HCT116 (cell line): ENCODE results near the gene RNPEP. TPM values are rescaled to one million over a fixed set of nuclear protein-coding genes. Genes with fewer than 3 reads are reported as not detected.
A peak's percentile ranks its signal among the peaks of the same experiment; 100 is the strongest.

Experiments
- ATAC-seq: fragments of 200-7000 bp; cut with Tn5 transposase; 2 replicates; pipeline ENCODE4 v1.9.1; 2020; ENCODE audit warnings: mild to moderate bottlenecking, moderate library complexity
- BruUV-seq: library from RNA; stranded (reverse); fragments of 400-500 nt; replicated peaks from 2 replicates; lab custom pipeline; 2021; lab: Mats Ljungman, UMichigan
- CTCF ChIA-PET: fragments of 300-600 bp; sonication (Branson Sonifier 250); formaldehyde crosslinking; loops from one replicate; lab custom pipeline; 2021; ENCODE audit warnings: antibody characterized with exemption; lab: Charles Lee
- POLR2A ChIA-PET: fragments of 300-600, 350-600 bp; sonication (Branson Sonifier 250); formaldehyde crosslinking; loops from one replicate; lab custom pipeline; 2021; ENCODE audit warnings: antibody characterized with exemption; lab: Charles Lee
- RAD21 ChIA-PET, 2 experiments: fragments of 300-600 bp; sonication (Branson Sonifier 250); formaldehyde crosslinking; loops; one replicate each; lab custom pipeline; 2023; ENCODE audit warnings: low total read pairs in 2 of 2; ENCODE audit not compliant: uncharacterized antibody in 2 of 2, unreplicated experiment in 2 of 2, low non-redundant PET in 1 of 2; lab: Charles Lee
- DNase-seq: peaks from one replicate; pipeline ENCODE4 v3.0.0-alpha.2; 2010; ENCODE audit warnings: low read depth, low spot score
- H2AFZ ChIP-seq: fragments of 200-600 bp; shearing (Covaris generic), sonication (generic); 2 replicates; pipeline ENCODE4 v1.6.1; 2017; ENCODE audit warnings: low read depth, mixed run types, mixed read lengths, antibody characterized with exemption, low read length; ENCODE audit not compliant: poor library complexity, severe bottlenecking
- H3K27ac ChIP-seq: 2 replicates; pipeline ENCODE4 v1.5.1; 2012; ENCODE audit warnings: low read depth, low read length
- H3K27me3 ChIP-seq: fragments of 200-600 bp; sonication (generic); 2 replicates; pipeline ENCODE4 v1.6.1; 2016; ENCODE audit warnings: mixed run types, low read length, mixed read lengths; ENCODE audit not compliant: insufficient read depth
- H3K36me3 ChIP-seq, 2 experiments: fragments of 200-500 bp in 1 of 2; fragments of 200-600 bp in 1 of 2; sonication (Bioruptor generic) in 1 of 2; sonication (generic) in 1 of 2; 2 replicates each; pipeline versions ENCODE4 v1.5.1 to v1.6.1; 2014 to 2016; ENCODE audit warnings: low read length in 2 of 2, inconsistent platforms in 1 of 2, mixed read lengths in 1 of 2, mixed run types in 1 of 2; ENCODE audit not compliant: insufficient read depth in 2 of 2, control insufficient read depth in 1 of 2
- H3K4me1 ChIP-seq, 2 experiments: fragments of 200-600 bp in 1 of 2; sonication (generic) in 1 of 2; 2 replicates each; pipeline versions ENCODE4 v1.5.1 to v1.6.1; 2012 to 2017; ENCODE audit warnings: low read length in 2 of 2, inconsistent platforms in 1 of 2, mild to moderate bottlenecking in 1 of 2, mixed read lengths in 1 of 2, mixed run types in 1 of 2, moderate library complexity in 1 of 2; ENCODE audit not compliant: insufficient read depth in 2 of 2, control insufficient read depth in 1 of 2
- H3K4me2 ChIP-seq: fragments of 200-600 bp; sonication (generic); 2 replicates; pipeline ENCODE4 v1.6.1; 2017; ENCODE audit warnings: mixed run types, low read length, mixed read lengths
- H3K4me3 ChIP-seq, 2 experiments: fragments of 200-600 bp in 1 of 2; sonication (generic) in 1 of 2; replicated peaks in 1 of 2; 2 replicates each; pipeline ENCODE4 v1.5.1; 2011 to 2016; ENCODE audit warnings: low read length in 2 of 2, control low read depth in 1 of 2, low read depth in 1 of 2, mild to moderate bottlenecking in 1 of 2, mixed read lengths in 1 of 2, mixed run types in 1 of 2
- H3K79me2 ChIP-seq: fragments of 200-600 bp; sonication (generic); 2 replicates; pipeline ENCODE4 v1.6.1; 2017; ENCODE audit warnings: mild to moderate bottlenecking, mixed run types, low read length, moderate library complexity, mixed read lengths; ENCODE audit not compliant: insufficient read depth
- H3K9ac ChIP-seq: fragments of 200-600 bp; sonication (generic); 2 replicates; pipeline ENCODE4 v1.6.1; 2016; ENCODE audit warnings: low read length, mixed read lengths
- H3K9me2 ChIP-seq: fragments of 200-600 bp; sonication (generic), shearing (Covaris generic); 2 replicates; pipeline ENCODE4 v1.6.1; 2017; ENCODE audit warnings: mixed run types, mild to moderate bottlenecking, moderate library complexity; ENCODE audit not compliant: insufficient read depth
- H3K9me3 ChIP-seq, 2 experiments: fragments of 200-500 bp in 1 of 2; fragments of 200-600 bp in 1 of 2; sonication (Bioruptor generic) in 1 of 2; sonication (generic) in 1 of 2; 2 replicates each; pipeline ENCODE4 v1.6.1; 2014 to 2017; ENCODE audit warnings: low read length in 2 of 2, mixed read lengths in 2 of 2, inconsistent platforms in 1 of 2, low read depth in 1 of 2, mild to moderate bottlenecking in 1 of 2, mixed run types in 1 of 2, moderate library complexity in 1 of 2; ENCODE audit not compliant: control insufficient read depth in 1 of 2, insufficient read depth in 1 of 2
- H4K20me1 ChIP-seq: fragments of 200-600 bp; sonication (generic), shearing (Covaris generic); 2 replicates; pipeline ENCODE4 v1.6.1; 2017; ENCODE audit warnings: mixed run types, mild to moderate bottlenecking, moderate library complexity; ENCODE audit not compliant: insufficient read depth
- ELF1 ChIP-seq: IDR thresholded peaks from 2 replicates; pipeline ENCODE4 v1.6.1; 2012; ENCODE audit warnings: low read depth, borderline replicate concordance
- EZH2phosphoT487 ChIP-seq: fragments of 200-600 bp; IDR thresholded peaks from 2 replicates; pipeline ENCODE4 v1.6.1; 2018; ENCODE audit warnings: antibody characterized with exemption, borderline replicate concordance
- FOSL1 ChIP-seq: IDR thresholded peaks from 2 replicates; pipeline ENCODE4 v1.6.1; 2012; ENCODE audit warnings: low read depth
- POLR2AphosphoS5 ChIP-seq: IDR thresholded peaks from 2 replicates; pipeline ENCODE4 v1.6.1; 2011; ENCODE audit warnings: mild to moderate bottlenecking, low read depth, low read length, moderate library complexity
- RAD21 ChIP-seq: IDR thresholded peaks from 2 replicates; pipeline ENCODE4 v1.6.1; 2012; ENCODE audit warnings: low read depth, mild to moderate bottlenecking
- SIN3A ChIP-seq: IDR thresholded peaks from 2 replicates; pipeline ENCODE4 v1.6.1; 2012; ENCODE audit warnings: low read depth
- ZFX ChIP-seq: fragments of 450-650 bp; IDR thresholded peaks from 2 replicates; pipeline ENCODE4 v1.6.1; 2017
- intact Hi-C: fragments of 100-400 bp; cut with micrococcal nuclease; formaldehyde crosslinking; loops from 2 replicates; pipeline ENCODE4 v1.10.0; 2022
- total RNA-seq: library from RNA; stranded (reverse); gene quantifications from one replicate; pipeline ENCODE4 v1.2.1, GENCODE V29; 2021; ENCODE audit not compliant: unreplicated experiment
- TF ChIP-seq, protein P1 (sequence below): IDR thresholded peaks from 2 replicates; pipeline ENCODE4 v1.6.1; 2012; ENCODE audit warnings: low read depth
- TF ChIP-seq, protein P2 (sequence below): IDR thresholded peaks from 2 replicates; pipeline ENCODE4 v1.6.1; 2011; ENCODE audit warnings: mild to moderate bottlenecking, low read length, moderate library complexity; ENCODE audit not compliant: insufficient replicate concordance; ENCODE audit errors: extremely low read depth

Gene RNPEP
- total RNA-seq, 1 experiment from 2014 or later = 85.9 TPM

DNA sequence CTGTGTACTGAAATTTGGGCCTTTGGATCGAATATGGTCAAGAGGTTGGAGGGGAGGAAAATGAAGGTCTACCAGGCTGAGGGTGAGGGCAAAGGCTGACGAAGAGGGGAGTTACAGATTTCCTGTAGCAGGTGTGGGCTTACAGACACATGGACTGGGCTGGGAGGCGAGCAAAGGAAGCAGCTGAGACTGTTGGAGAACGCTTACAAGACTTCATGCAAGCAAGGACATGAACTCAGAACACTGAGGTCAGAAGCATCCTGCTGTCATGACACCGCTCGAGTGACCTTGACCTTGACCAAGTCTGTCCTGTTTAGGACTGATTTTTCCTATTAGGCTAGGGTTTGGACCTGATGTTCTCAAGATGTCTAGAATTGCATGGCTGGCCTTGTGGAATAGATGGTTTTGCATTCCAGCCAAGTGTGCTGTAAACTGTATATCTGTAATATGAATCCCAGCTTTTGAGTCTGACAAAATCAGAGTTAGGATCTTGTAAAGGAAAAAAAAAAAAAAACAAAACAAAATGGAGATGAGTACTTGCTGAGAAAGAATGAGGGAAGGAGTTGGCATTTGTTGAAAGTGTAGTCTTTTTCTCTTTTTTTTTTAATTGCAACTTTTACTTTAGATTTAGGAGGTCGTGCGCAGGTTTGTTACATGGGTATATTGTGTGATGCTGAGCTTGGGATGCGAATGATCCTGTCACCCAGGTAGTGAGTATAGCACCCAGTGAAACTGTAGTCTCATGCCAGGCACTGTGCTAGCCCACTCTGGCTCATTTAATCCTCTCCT is 33.8 kb downstream of the RNPEP start:
- ChIA-PET CTCF (interaction anchor here (2.0 to 2.3 kb wide), 2 partner anchors 76 to 97 kb away, joined by 4 to 9 read pairs; no protein-coding TSS in a partner anchor), RAD21 (interaction anchor here in 1 of 2 experiments (0.7 kb wide), 1 partner anchor 69 kb away, joined by 3 read pairs; no protein-coding TSS in a partner anchor), POLR2A (interaction anchor here (0.5 to 9.2 kb wide), 13 partner anchors 5 to 109 kb away, joined by 3 to 174 read pairs (median 4); no protein-coding TSS in a partner anchor)
- Histone ChIP-seq H3K36me3 (peaks cover 6 to 31% of the 10 kb centered on the region in 2 experiments), H3K4me1 (peaks cover 79 to 100% of the 10 kb centered on the region in 2 experiments), H3K9me3 (no peaks in the 10 kb centered on the region), H3K4me3 (no peak overlapping the region), H3K27me3 (no peaks in the 10 kb centered on the region), H3K79me2 (peaks cover 39% of the 10 kb centered on the region), H3K9ac (peak overlapping the region; percentile 66; the same call in 1 of the 2 replicates), H4K20me1 (no peaks in the 10 kb centered on the region), H3K27ac (peak overlapping the region; percentile 94), H3K9me2 (no peaks in the 10 kb centered on the region), H3K4me2 (peak overlapping the region; percentile 83; the same call in 1 of the 2 replicates), H2AFZ (no peak overlapping the region)
- DNase-seq (no peak), ATAC-seq (no peak)
- BruUV-seq = no TSS peak
- peak; percentile 50; the same call in 1 of the 2 replicates for TF ChIP-seq POLR2AphosphoS5
- no peak for TF ChIP-seq ELF1
- intact Hi-C loops = no loop called here

GRCh38 chr1:202016811-202017748 is 34.6 kb downstream of the RNPEP start:
- Histone ChIP-seq H3K4me1 (peaks cover 79 to 100% of the 10 kb centered on the region in 2 experiments), H3K27me3 (no peaks in the 10 kb centered on the region), H3K9ac (peak overlapping the region; percentile 66), H3K9me3 (no peaks in the 10 kb centered on the region), H3K4me2 (peak overlapping the region; percentile 83), H3K9me2 (no peaks in the 10 kb centered on the region), H2AFZ (no peak overlapping the region), H3K27ac (peak overlapping the region; percentile 94), H3K79me2 (peaks cover 30% of the 10 kb centered on the region), H4K20me1 (no peaks in the 10 kb centered on the region), H3K36me3 (peaks cover 6 to 28% of the 10 kb centered on the region in 2 experiments), H3K4me3 (no peak overlapping the region)
- ATAC-seq (no peak), DNase-seq (no peak)
- intact Hi-C loops = no loop called here
- CTCF ChIA-PET = interaction anchor here (0.9 to 2.3 kb wide), 3 partner anchors 56 to 96 kb away, joined by 3 to 9 read pairs (median 4); no protein-coding TSS in a partner anchor
- RAD21 ChIA-PET = interaction anchor here (0.7 to 1.4 kb wide), 3 partner anchors 8 to 89 kb away, joined by 3 to 4 read pairs (median 3); no protein-coding TSS in a partner anchor
- POLR2A ChIA-PET = interaction anchor here (0.9 to 9.1 kb wide), 18 partner anchors 6 to 118 kb away, joined by 3 to 174 read pairs (median 6); partner anchors contain the start of gene ELF3
- no TSS peak for BruUV-seq
- no peak for TF ChIP-seq EZH2phosphoT487
- no peak for TF ChIP-seq ELF1
- TF ChIP-seq RAD21 = no peak
- TF ChIP-seq, protein P1, sequence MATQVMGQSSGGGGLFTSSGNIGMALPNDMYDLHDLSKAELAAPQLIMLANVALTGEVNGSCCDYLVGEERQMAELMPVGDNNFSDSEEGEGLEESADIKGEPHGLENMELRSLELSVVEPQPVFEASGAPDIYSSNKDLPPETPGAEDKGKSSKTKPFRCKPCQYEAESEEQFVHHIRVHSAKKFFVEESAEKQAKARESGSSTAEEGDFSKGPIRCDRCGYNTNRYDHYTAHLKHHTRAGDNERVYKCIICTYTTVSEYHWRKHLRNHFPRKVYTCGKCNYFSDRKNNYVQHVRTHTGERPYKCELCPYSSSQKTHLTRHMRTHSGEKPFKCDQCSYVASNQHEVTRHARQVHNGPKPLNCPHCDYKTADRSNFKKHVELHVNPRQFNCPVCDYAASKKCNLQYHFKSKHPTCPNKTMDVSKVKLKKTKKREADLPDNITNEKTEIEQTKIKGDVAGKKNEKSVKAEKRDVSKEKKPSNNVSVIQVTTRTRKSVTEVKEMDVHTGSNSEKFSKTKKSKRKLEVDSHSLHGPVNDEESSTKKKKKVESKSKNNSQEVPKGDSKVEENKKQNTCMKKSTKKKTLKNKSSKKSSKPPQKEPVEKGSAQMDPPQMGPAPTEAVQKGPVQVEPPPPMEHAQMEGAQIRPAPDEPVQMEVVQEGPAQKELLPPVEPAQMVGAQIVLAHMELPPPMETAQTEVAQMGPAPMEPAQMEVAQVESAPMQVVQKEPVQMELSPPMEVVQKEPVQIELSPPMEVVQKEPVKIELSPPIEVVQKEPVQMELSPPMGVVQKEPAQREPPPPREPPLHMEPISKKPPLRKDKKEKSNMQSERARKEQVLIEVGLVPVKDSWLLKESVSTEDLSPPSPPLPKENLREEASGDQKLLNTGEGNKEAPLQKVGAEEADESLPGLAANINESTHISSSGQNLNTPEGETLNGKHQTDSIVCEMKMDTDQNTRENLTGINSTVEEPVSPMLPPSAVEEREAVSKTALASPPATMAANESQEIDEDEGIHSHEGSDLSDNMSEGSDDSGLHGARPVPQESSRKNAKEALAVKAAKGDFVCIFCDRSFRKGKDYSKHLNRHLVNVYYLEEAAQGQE = no peak
- no peak for TF ChIP-seq SIN3A
- no peak for TF ChIP-seq FOSL1
- TF ChIP-seq ZFX = no peak
- TF ChIP-seq, protein P2, sequence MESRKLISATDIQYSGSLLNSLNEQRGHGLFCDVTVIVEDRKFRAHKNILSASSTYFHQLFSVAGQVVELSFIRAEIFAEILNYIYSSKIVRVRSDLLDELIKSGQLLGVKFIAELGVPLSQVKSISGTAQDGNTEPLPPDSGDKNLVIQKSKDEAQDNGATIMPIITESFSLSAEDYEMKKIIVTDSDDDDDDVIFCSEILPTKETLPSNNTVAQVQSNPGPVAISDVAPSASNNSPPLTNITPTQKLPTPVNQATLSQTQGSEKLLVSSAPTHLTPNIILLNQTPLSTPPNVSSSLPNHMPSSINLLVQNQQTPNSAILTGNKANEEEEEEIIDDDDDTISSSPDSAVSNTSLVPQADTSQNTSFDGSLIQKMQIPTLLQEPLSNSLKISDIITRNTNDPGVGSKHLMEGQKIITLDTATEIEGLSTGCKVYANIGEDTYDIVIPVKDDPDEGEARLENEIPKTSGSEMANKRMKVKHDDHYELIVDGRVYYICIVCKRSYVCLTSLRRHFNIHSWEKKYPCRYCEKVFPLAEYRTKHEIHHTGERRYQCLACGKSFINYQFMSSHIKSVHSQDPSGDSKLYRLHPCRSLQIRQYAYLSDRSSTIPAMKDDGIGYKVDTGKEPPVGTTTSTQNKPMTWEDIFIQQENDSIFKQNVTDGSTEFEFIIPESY = no peak
